ENCODE results near the gene PRELID3B.

DNA sequence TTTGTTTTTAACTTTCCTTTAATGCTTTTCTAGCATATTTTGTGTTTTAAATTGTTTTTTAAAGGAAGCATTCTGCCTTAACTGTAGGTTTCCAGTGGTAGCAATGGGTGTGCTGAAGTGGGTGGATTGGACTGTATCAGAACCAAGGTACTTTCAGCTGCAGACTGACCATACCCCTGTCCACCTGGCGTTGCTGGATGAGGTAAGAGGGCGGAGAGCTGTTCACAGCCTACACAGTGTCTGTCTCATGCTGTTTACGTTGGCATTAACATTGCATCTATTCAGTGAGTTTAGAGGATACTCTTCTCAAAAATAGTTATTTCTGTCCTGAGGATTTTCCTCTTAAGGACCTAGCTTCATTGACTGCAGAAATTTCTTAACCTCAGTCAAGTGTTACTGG lies 49.7 kb downstream of the PRELID3B start:
- TF ChIP-seq EZH2 (IDR thresholded peaks at IDR 0.05; ENCODE audit: insufficient read depth, poor library complexity, severe bottlenecking) (no peak), EZH2phosphoT487 (IDR thresholded peaks at IDR 0.05; ENCODE audit: insufficient read depth, low read depth) (no peak)

Measured in GM23248 (cell line).